Measurements from ENCODE around the gene BTBD9.
A peak's percentile ranks its signal among the peaks of the same experiment; 100 is the strongest.

The BTBD9 gene

GRCh38 chr6:38272222-38272621 lies 367.5 kb downstream of the BTBD9 start:
- DNase-seq: no peak

GRCh38 chr6:38271081-38271480 lies 368.6 kb downstream of the BTBD9 start:
- no peak for DNase-seq

GRCh38 chr6:38270367-38270766 lies 369.4 kb downstream of the BTBD9 start:
- DNase-seq: no peak

GRCh38 chr6:38269461-38270172 lies 370.1 kb downstream of the BTBD9 start:
- DNase-seq: no peak

- no peak for DNase-seq
Observed at GRCh38 chr6:38268342-38268741, 371.4 kb downstream of the BTBD9 start.

GRCh38 chr6:38266921-38267354 lies 372.8 kb downstream of the BTBD9 start:
- DNase-seq: no peak

- DNase-seq: no peak
Observed at GRCh38 chr6:38264605-38265004, 375.1 kb downstream of the BTBD9 start.

GRCh38 chr6:38262609-38263008 lies 377.1 kb downstream of the BTBD9 start:
- no peak for DNase-seq

GRCh38 chr6:38262026-38262425 lies 377.7 kb downstream of the BTBD9 start:
- DNase-seq: no peak

- no peak for DNase-seq
Observed at GRCh38 chr6:38261626-38262025, 378.1 kb downstream of the BTBD9 start.

GRCh38 chr6:38259736-38260135 lies 380.0 kb downstream of the BTBD9 start:
- no peak for DNase-seq

- no peak for DNase-seq
Observed at GRCh38 chr6:38248500-38249234, 391.1 kb downstream of the BTBD9 start.

GRCh38 chr6:38245295-38245694 lies 394.4 kb downstream of the BTBD9 start:
- DNase-seq: no peak

- no peak for DNase-seq
Observed at GRCh38 chr6:38244869-38245268, 394.9 kb downstream of the BTBD9 start.

- DNase-seq: no peak
Observed at GRCh38 chr6:38241200-38241871, 398.4 kb downstream of the BTBD9 start.

- peak; percentile 46 for DNase-seq
Observed at GRCh38 chr6:38239719-38240451, 399.8 kb downstream of the BTBD9 start.

GRCh38 chr6:38236631-38237030 lies 403.1 kb downstream of the BTBD9 start:
- peak; percentile 29 for DNase-seq

- no peak for DNase-seq
Observed at GRCh38 chr6:38234934-38235682, 404.6 kb downstream of the BTBD9 start.

- DNase-seq: no peak
Observed at GRCh38 chr6:38234141-38234540, 405.6 kb downstream of the BTBD9 start.

GRCh38 chr6:38233161-38233791 lies 406.5 kb downstream of the BTBD9 start:
- no peak for DNase-seq

- DNase-seq: no peak
Observed at GRCh38 chr6:38225766-38226165, 414.0 kb downstream of the BTBD9 start.

- no peak for DNase-seq
Observed at GRCh38 chr6:38221251-38221650, 418.5 kb downstream of the BTBD9 start.

Data from NCI-H345 (cell line).